SJSA1 (cell line): ENCODE results near the gene RAP1GAP2. TPM values are rescaled to one million over a fixed set of nuclear protein-coding genes. Genes with fewer than 3 reads are reported as not detected.
"Not testable (repeated sequence)": the region's sequence is repeated elsewhere in the genome, so short reads cannot be mapped to it uniquely, and the experiment has no call there.

ENCODE experiments used
- DNase-seq, 2 experiments: peaks; one replicate each; pipeline ENCODE4 v3.0.0-alpha.2; 2015 to 2020; ENCODE audit warnings: low spot score in 2 of 2, low read depth in 1 of 2
- H3K27ac ChIP-seq: fragments of 250-450 bp; sonication (Bioruptor Pico); 2 replicates; pipeline ENCODE4 v1.5.1; 2020; ENCODE audit warnings: mild to moderate bottlenecking, moderate library complexity
- H3K27me3 ChIP-seq: fragments of 250-450 bp; sonication (Bioruptor Pico); replicated peaks from 2 replicates; pipeline ENCODE4 v1.5.1; 2020; ENCODE audit warnings: mild to moderate bottlenecking, moderate library complexity
- H3K36me3 ChIP-seq: fragments of 250-450 bp; sonication (Bioruptor Pico); 2 replicates; pipeline ENCODE4 v1.5.1; 2020; ENCODE audit warnings: mild to moderate bottlenecking
- H3K4me1 ChIP-seq: fragments of 250-450 bp; sonication (Bioruptor Pico); replicated peaks from 2 replicates; pipeline ENCODE4 v1.6.1; 2021; ENCODE audit warnings: mild to moderate bottlenecking
- H3K4me3 ChIP-seq: fragments of 250-450 bp; sonication (Bioruptor Pico); 2 replicates; pipeline ENCODE4 v1.5.1; 2020; ENCODE audit warnings: mild to moderate bottlenecking
- H3K9me3 ChIP-seq: fragments of 250-450 bp; sonication (Bioruptor Pico); replicated peaks from 2 replicates; pipeline ENCODE4 v1.5.1; 2020; ENCODE audit warnings: mild to moderate bottlenecking
- total RNA-seq: library from RNA; depleted of rRNA; stranded (reverse); fragments of >200 nt; shearing (Covaris generic); gene quantifications from 2 replicates; pipeline ENCODE4 v1.2.3, GENCODE V29; 2014

Gene RAP1GAP2
- total RNA-seq, 1 experiment from 2014 or later: 2.9 TPM

GRCh38 chr17:3034578-3034920 lies 238.3 kb downstream of the RAP1GAP2 start:
- no peak overlapping the region for H3K4me3 ChIP-seq
- H3K4me1 ChIP-seq: peaks cover 6% of the 10 kb centered on the region; the same call in 1 of the 2 replicates

GRCh38 chr17:3035256-3035967 lies 239.2 kb downstream of the RAP1GAP2 start:
- Histone ChIP-seq H3K36me3 (no peaks in the 10 kb centered on the region; the same call in 1 of the 2 replicates), H3K27ac (no peak overlapping the region), H3K9me3 (no peaks in the 10 kb centered on the region), H3K4me3 (no peak overlapping the region), H3K4me1 (peaks cover 3% of the 10 kb centered on the region; the same call in 1 of the 2 replicates), H3K27me3 (no peaks in the 10 kb centered on the region)
- peak in 1 of 2 experiments; percentile 29 for DNase-seq

More at GRCh38 chr17:3034578-3034920, 238.3 kb downstream of the RAP1GAP2 start:
- no peaks in the 10 kb centered on the region for H3K27me3 ChIP-seq
- H3K36me3 ChIP-seq: no peaks in the 10 kb centered on the region; the same call in 1 of the 2 replicates
- no peak overlapping the region for H3K27ac ChIP-seq
- peak in 1 of 2 experiments; percentile 30 for DNase-seq
- H3K9me3 ChIP-seq: no peaks in the 10 kb centered on the region

- H3K4me3 ChIP-seq: no peak overlapping the region
- no peaks in the 10 kb centered on the region for H3K36me3 ChIP-seq
- no peaks in the 10 kb centered on the region for H3K27me3 ChIP-seq
- no peaks in the 10 kb centered on the region for H3K9me3 ChIP-seq
- no peaks in the 10 kb centered on the region for H3K4me1 ChIP-seq
- H3K27ac ChIP-seq: no peak overlapping the region
- DNase-seq: peak in 1 of 2 experiments; percentile 8
Observed at GRCh38 chr17:3035968-3036280, 239.7 kb downstream of the RAP1GAP2 start.

GRCh38 chr17:3036800-3037199 lies 240.6 kb downstream of the RAP1GAP2 start:
- Histone ChIP-seq H3K9me3 (no peaks in the 10 kb centered on the region), H3K4me1 (no peaks in the 10 kb centered on the region), H3K36me3 (no peaks in the 10 kb centered on the region), H3K27ac (no peak overlapping the region), H3K27me3 (no peaks in the 10 kb centered on the region), H3K4me3 (no peak overlapping the region)
- DNase-seq: peak in 1 of 2 experiments; percentile 27

- Histone ChIP-seq H3K4me3 (no peak overlapping the region), H3K9me3 (no peaks in the 10 kb centered on the region), H3K36me3 (no peaks in the 10 kb centered on the region), H3K27ac (no peak overlapping the region), H3K4me1 (no peaks in the 10 kb centered on the region), H3K27me3 (no peaks in the 10 kb centered on the region)
- peak in 1 of 2 experiments; percentile 14 for DNase-seq
Observed at GRCh38 chr17:3037259-3037658, 241.0 kb downstream of the RAP1GAP2 start.

- H3K9me3 ChIP-seq: no peaks in the 10 kb centered on the region
- peak in 1 of 2 experiments; percentile 4 for DNase-seq
- H3K4me3 ChIP-seq: no peak overlapping the region
- no peaks in the 10 kb centered on the region for H3K4me1 ChIP-seq
- H3K27me3 ChIP-seq: no peaks in the 10 kb centered on the region
- no peaks in the 10 kb centered on the region for H3K36me3 ChIP-seq
- H3K27ac ChIP-seq: no peak overlapping the region
Observed at GRCh38 chr17:3038941-3039340, 242.7 kb downstream of the RAP1GAP2 start.

GRCh38 chr17:3039736-3040135 lies 243.5 kb downstream of the RAP1GAP2 start:
- Histone ChIP-seq H3K27ac (no peak overlapping the region), H3K4me1 (no peaks in the 10 kb centered on the region), H3K36me3 (no peaks in the 10 kb centered on the region), H3K27me3 (no peaks in the 10 kb centered on the region), H3K4me3 (no peak overlapping the region), H3K9me3 (no peaks in the 10 kb centered on the region)
- DNase-seq: peak in 1 of 2 experiments; percentile 3

- Histone ChIP-seq H3K27ac (no peak overlapping the region), H3K4me3 (no peak overlapping the region), H3K9me3 (no peaks in the 10 kb centered on the region), H3K36me3 (no peaks in the 10 kb centered on the region), H3K4me1 (no peaks in the 10 kb centered on the region), H3K27me3 (no peaks in the 10 kb centered on the region)
- DNase-seq: peak in 1 of 2 experiments; percentile 2
Observed at GRCh38 chr17:3040882-3041281, 244.6 kb downstream of the RAP1GAP2 start.

- DNase-seq: no peak
Observed at GRCh38 chr17:3043737-3044365, 247.6 kb downstream of the RAP1GAP2 start.

GRCh38 chr17:3046753-3047152 lies 250.5 kb downstream of the RAP1GAP2 start:
- Histone ChIP-seq H3K27ac (no peak overlapping the region), H3K4me1 (no peaks in the 10 kb centered on the region), H3K36me3 (no peaks in the 10 kb centered on the region), H3K27me3 (0 out of 2 replicates have a peak, but pooled peaks cover 2% of the 10 kb centered on the region), H3K9me3 (no peaks in the 10 kb centered on the region), H3K4me3 (no peak overlapping the region)
- no peak for DNase-seq

More at GRCh38 chr17:3043737-3044365, 247.6 kb downstream of the RAP1GAP2 start:
- Histone ChIP-seq H3K4me1 (no peaks in the 10 kb centered on the region), H3K36me3 (no peaks in the 10 kb centered on the region), H3K4me3 (no peak overlapping the region), H3K27ac (no peak overlapping the region), H3K27me3 (0 out of 2 replicates have a peak, but pooled peaks cover 2% of the 10 kb centered on the region), H3K9me3 (no peaks in the 10 kb centered on the region)

- Histone ChIP-seq H3K36me3 (no peaks in the 10 kb centered on the region), H3K27ac (no peak overlapping the region), H3K4me3 (peak overlapping the region; percentile 44), H3K27me3 (0 out of 2 replicates have a peak, but pooled peaks cover 2% of the 10 kb centered on the region), H3K9me3 (no peaks in the 10 kb centered on the region), H3K4me1 (no peaks in the 10 kb centered on the region)
- peak; percentile 90 to 97 for DNase-seq
Observed at GRCh38 chr17:3048727-3049471, 252.7 kb downstream of the RAP1GAP2 start.

GRCh38 chr17:3049705-3050295 lies 253.6 kb downstream of the RAP1GAP2 start:
- DNase-seq: no peak

GRCh38 chr17:3054868-3055267 lies 258.6 kb downstream of the RAP1GAP2 start:
- not testable (repeated sequence) for H3K27ac ChIP-seq, H3K27me3 ChIP-seq, DNase-seq, H3K9me3 ChIP-seq, H3K4me3 ChIP-seq, H3K4me1 ChIP-seq, H3K36me3 ChIP-seq

More at GRCh38 chr17:3049705-3050295, 253.6 kb downstream of the RAP1GAP2 start:
- H3K9me3 ChIP-seq: no peaks in the 10 kb centered on the region
- H3K4me1 ChIP-seq: no peaks in the 10 kb centered on the region
- 0 out of 2 replicates have a peak, but pooled peaks cover 2% of the 10 kb centered on the region for H3K27me3 ChIP-seq
- H3K27ac ChIP-seq: no peak overlapping the region
- no peak overlapping the region for H3K4me3 ChIP-seq
- H3K36me3 ChIP-seq: no peaks in the 10 kb centered on the region
